HEK293 (cell line): ENCODE results near the gene NFATC2IP.

Experiments used
- BCL11B ChIP-seq: fragments of 450-650 bp; formaldehyde crosslinking; IDR thresholded peaks from 2 replicates; pipeline ENCODE4 v1.5.1; 2016; ENCODE audit warnings: low read depth, missing biosample characterization, missing genetic modification characterization
- FEZF1 ChIP-seq: fragments of 450-650 bp; formaldehyde crosslinking; IDR thresholded peaks from 2 replicates; pipeline ENCODE4 v1.5.1; 2016; ENCODE audit warnings: missing biosample characterization, missing genetic modification characterization
- GLIS2 ChIP-seq: fragments of 450-650 bp; formaldehyde crosslinking; IDR thresholded peaks from 2 replicates; pipeline ENCODE4 v1.5.1; 2016; ENCODE audit warnings: missing biosample characterization, missing genetic modification characterization
- MZF1 ChIP-seq: fragments of 450-650 bp; formaldehyde crosslinking; IDR thresholded peaks from 2 replicates; pipeline ENCODE4 v1.5.1; 2017; ENCODE audit warnings: missing biosample characterization, missing genetic modification characterization, borderline replicate concordance
- OVOL3 ChIP-seq: fragments of 450-650 bp; formaldehyde crosslinking; IDR thresholded peaks from 2 replicates; pipeline ENCODE4 v1.5.1; 2016; ENCODE audit warnings: missing biosample characterization, missing genetic modification characterization
- SCRT2 ChIP-seq: fragments of 450-650 bp; formaldehyde crosslinking; IDR thresholded peaks from 2 replicates; pipeline ENCODE4 v1.5.1; 2016; ENCODE audit warnings: missing biosample characterization, missing genetic modification characterization
- SETDB1 ChIP-seq: IDR thresholded peaks from one replicate; pipeline ENCODE4 v1.6.1; 2017; ENCODE audit warnings: mild to moderate bottlenecking, low read length, moderate library complexity, mixed read lengths; ENCODE audit not compliant: insufficient read length
- ZBTB17 ChIP-seq: fragments of 450-650 bp; formaldehyde crosslinking; IDR thresholded peaks from 2 replicates; pipeline ENCODE4 v1.5.1; 2016; ENCODE audit warnings: missing biosample characterization, missing genetic modification characterization
- ZEB2 ChIP-seq: fragments of 450-650 bp; formaldehyde crosslinking; IDR thresholded peaks from 2 replicates; pipeline ENCODE4 v1.5.1; 2016; ENCODE audit warnings: missing biosample characterization, missing genetic modification characterization
- ZNF112 ChIP-seq: fragments of 450-650 bp; formaldehyde crosslinking; IDR thresholded peaks from 2 replicates; pipeline ENCODE4 v1.5.0; 2017; ENCODE audit warnings: missing biosample characterization, missing genetic modification characterization
- ZNF132 ChIP-seq: fragments of 450-650 bp; formaldehyde crosslinking; IDR thresholded peaks from 2 replicates; pipeline ENCODE4 v1.5.1; 2017; ENCODE audit warnings: missing biosample characterization, missing genetic modification characterization, borderline replicate concordance
- ZNF146 ChIP-seq: fragments of 450-650 bp; formaldehyde crosslinking; IDR thresholded peaks from 2 replicates; pipeline ENCODE4 v1.5.1; 2016; ENCODE audit warnings: missing biosample characterization, missing genetic modification characterization
- ZNF157 ChIP-seq: fragments of 450-650 bp; formaldehyde crosslinking; IDR thresholded peaks from 2 replicates; pipeline ENCODE4 v1.5.1; 2016; ENCODE audit warnings: missing biosample characterization, missing genetic modification characterization
- ZNF2 ChIP-seq: fragments of 450-650 bp; formaldehyde crosslinking; IDR thresholded peaks from 2 replicates; pipeline ENCODE4 v1.5.1; 2016; ENCODE audit warnings: missing biosample characterization, missing genetic modification characterization
- ZNF391 ChIP-seq: fragments of 450-650 bp; formaldehyde crosslinking; IDR thresholded peaks from 2 replicates; pipeline ENCODE4 v1.5.1; 2016; ENCODE audit warnings: low read depth, missing biosample characterization, missing genetic modification characterization, borderline replicate concordance
- ZNF394 ChIP-seq: fragments of 450-650 bp; formaldehyde crosslinking; IDR thresholded peaks from 2 replicates; pipeline ENCODE4 v1.5.1; 2016; ENCODE audit warnings: missing biosample characterization, missing genetic modification characterization, mild to moderate bottlenecking, moderate library complexity, borderline replicate concordance
- ZNF501 ChIP-seq: fragments of 450-650 bp; formaldehyde crosslinking; IDR thresholded peaks from 2 replicates; pipeline ENCODE4 v1.5.1; 2016; ENCODE audit warnings: missing biosample characterization, missing genetic modification characterization
- ZNF529 ChIP-seq: fragments of 450-650 bp; formaldehyde crosslinking; IDR thresholded peaks from 2 replicates; pipeline ENCODE4 v1.5.1; 2017; ENCODE audit warnings: missing genetic modification characterization, missing biosample characterization; ENCODE audit not compliant: insufficient replicate concordance
- ZNF555 ChIP-seq: fragments of 450-650 bp; formaldehyde crosslinking; conservative IDR thresholded peaks from 2 replicates; pipeline ENCODE4 v1.5.1; 2017; ENCODE audit warnings: missing biosample characterization, mild to moderate bottlenecking, missing genetic modification characterization, inconsistent platforms
- ZNF654 ChIP-seq: fragments of 450-650 bp; formaldehyde crosslinking; IDR thresholded peaks from 2 replicates; pipeline ENCODE4 v1.5.1; 2016; ENCODE audit warnings: low read depth, missing biosample characterization, missing genetic modification characterization
- ZNF670 ChIP-seq: fragments of 450-650 bp; formaldehyde crosslinking; IDR thresholded peaks from 2 replicates; pipeline ENCODE4 v1.5.1; 2016; ENCODE audit warnings: missing biosample characterization, missing genetic modification characterization, low read depth
- ZNF76 ChIP-seq: fragments of 450-650 bp; formaldehyde crosslinking; IDR thresholded peaks from 2 replicates; pipeline ENCODE4; 2016; ENCODE audit warnings: low read depth, missing biosample characterization, missing genetic modification characterization, borderline replicate concordance
- ZNF837 ChIP-seq: fragments of 450-650 bp; formaldehyde crosslinking; IDR thresholded peaks from 2 replicates; pipeline ENCODE4 v1.5.1; 2016; ENCODE audit warnings: missing biosample characterization, missing genetic modification characterization
- ZSCAN16 ChIP-seq: fragments of 450-650 bp; formaldehyde crosslinking; IDR thresholded peaks from 2 replicates; pipeline ENCODE4 v1.5.1; 2016; ENCODE audit warnings: missing biosample characterization, missing genetic modification characterization
- TF ChIP-seq, protein P1 (sequence below): fragments of 450-650 bp; formaldehyde crosslinking; IDR thresholded peaks from 2 replicates; pipeline ENCODE4 v1.5.1; 2016; ENCODE audit warnings: missing biosample characterization, missing genetic modification characterization
- TF ChIP-seq, protein P2 (sequence below): fragments of 450-650 bp; formaldehyde crosslinking; IDR thresholded peaks from 2 replicates; pipeline ENCODE4 v1.5.1; 2016; ENCODE audit warnings: missing biosample characterization, missing genetic modification characterization
- TF ChIP-seq, protein P3 (sequence below): fragments of 450-650 bp; formaldehyde crosslinking; IDR thresholded peaks from 2 replicates; pipeline ENCODE4 v1.5.1; 2016; ENCODE audit warnings: missing biosample characterization, missing genetic modification characterization
- TF ChIP-seq, protein P4 (sequence below): fragments of 450-650 bp; IDR thresholded peaks from 2 replicates; pipeline ENCODE4 v1.5.1; 2018; ENCODE audit warnings: missing biosample characterization, mild to moderate bottlenecking, missing genetic modification characterization
- TF ChIP-seq, protein P5 (sequence below): fragments of 450-650 bp; formaldehyde crosslinking; IDR thresholded peaks from 2 replicates; pipeline ENCODE4 v1.5.1; 2016; ENCODE audit warnings: missing biosample characterization, missing genetic modification characterization, borderline replicate concordance

The NFATC2IP gene

DNA sequence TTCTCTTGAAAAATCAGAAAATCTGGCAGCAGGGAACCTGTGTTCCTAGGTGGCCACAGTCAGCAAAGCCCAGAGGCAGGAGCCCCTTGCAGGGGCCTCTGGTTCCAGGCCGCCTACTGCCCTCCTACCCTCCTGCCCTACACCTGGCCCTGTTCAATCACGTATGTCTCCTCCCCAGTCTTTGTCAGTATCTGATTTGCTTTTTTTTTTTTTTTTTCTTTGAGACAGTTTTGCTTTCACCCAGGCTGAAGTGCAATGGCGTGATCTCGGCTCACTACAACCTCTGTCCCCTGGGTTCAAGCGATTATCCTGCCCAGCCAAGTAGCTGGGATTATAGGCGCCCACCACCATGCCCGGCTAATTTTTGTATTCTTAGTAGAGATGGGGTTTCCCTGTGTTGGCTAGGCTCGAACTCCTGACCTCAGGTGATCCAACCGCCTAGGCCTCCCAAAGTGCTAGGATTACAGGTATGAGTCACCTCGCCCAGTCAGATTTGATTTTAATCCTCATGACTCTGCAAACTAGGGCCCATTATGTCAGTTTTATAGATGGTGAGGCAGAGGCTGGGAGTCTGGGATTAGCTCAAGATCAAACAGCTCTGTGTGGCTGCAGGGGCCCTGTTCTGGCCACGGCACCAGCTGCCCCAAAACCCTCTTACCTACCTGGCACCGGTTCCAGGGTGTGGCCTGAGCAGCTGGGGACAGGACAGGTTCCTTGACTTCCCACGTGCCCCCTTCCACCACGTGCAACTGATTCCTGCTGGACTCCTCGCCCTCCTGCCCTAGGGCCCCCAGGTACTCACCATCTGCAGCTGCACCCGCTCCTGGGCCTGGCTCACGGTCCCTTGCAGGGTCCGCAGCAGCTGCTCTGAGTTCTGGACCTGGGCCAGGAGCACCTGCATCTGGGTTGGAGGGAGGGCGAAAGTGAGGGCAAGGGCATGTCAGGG, 40.4 kb upstream of the NFATC2IP start (continued):
- TF ChIP-seq, protein P1, sequence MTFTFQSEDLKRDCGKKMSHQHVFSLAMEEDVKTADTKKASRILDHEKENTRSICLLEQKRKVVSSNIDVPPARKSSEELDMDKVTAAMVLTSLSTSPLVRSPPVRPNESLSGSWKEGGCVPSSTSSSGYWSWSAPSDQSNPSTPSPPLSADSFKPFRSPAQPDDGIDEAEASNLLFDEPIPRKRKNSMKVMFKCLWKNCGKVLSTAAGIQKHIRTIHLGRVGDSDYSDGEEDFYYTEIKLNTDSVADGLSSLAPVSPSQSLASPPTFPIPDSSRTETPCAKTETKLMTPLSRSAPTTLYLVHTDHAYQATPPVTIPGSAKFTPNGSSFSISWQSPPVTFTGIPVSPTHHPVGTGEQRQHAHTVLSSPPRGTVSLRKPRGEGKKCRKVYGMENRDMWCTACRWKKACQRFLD: no peak
- TF ChIP-seq, protein P2, sequence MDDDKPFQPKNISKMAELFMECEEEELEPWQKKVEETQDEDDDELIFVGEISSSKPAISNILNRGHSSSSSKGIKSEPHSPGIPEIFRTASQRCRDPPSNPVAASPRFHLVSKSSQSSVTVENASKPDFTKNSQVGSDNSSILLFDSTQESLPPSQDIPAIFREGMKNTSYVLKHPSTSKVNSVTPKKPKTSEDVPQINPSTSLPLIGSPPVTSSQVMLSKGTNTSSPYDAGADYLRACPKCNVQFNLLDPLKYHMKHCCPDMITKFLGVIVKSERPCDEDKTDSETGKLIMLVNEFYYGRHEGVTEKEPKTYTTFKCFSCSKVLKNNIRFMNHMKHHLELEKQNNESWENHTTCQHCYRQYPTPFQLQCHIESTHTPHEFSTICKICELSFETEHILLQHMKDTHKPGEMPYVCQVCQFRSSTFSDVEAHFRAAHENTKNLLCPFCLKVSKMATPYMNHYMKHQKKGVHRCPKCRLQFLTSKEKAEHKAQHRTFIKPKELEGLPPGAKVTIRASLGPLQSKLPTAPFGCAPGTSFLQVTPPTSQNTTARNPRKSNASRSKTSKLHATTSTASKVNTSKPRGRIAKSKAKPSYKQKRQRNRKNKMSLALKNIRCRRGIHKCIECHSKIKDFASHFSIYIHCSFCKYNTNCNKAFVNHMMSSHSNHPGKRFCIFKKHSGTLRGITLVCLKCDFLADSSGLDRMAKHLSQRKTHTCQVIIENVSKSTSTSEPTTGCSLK (tag by site-specific recombination): no peak
- no peak for TF ChIP-seq ZNF157 (tag by site-specific recombination)
- TF ChIP-seq ZNF837: no peak
- no peak for TF ChIP-seq ZNF112 (tag by site-specific recombination)
- TF ChIP-seq ZNF132 (tag by site-specific recombination): no peak
- no peak; the same call in 1 of the 2 replicates for TF ChIP-seq ZNF654 (tag by site-specific recombination)
- TF ChIP-seq ZNF2 (tag by site-specific recombination): 0 out of 2 replicates have a peak, but pooled peaks have one; percentile 23
- no peak for TF ChIP-seq ZNF146 (tag by site-specific recombination)
- no peak for TF ChIP-seq ZSCAN16 (tag by site-specific recombination)
- no peak for TF ChIP-seq SETDB1
- TF ChIP-seq MZF1 (tag by site-specific recombination): no peak
- TF ChIP-seq ZNF391 (tag by site-specific recombination): no peak
- TF ChIP-seq FEZF1: no peak
- TF ChIP-seq ZNF529: no peak
- peak; percentile 52; the same call in 1 of the 2 replicates for TF ChIP-seq ZBTB17 (tag by site-specific recombination)
- no peak for TF ChIP-seq OVOL3 (tag by site-specific recombination)
- TF ChIP-seq, protein P3, sequence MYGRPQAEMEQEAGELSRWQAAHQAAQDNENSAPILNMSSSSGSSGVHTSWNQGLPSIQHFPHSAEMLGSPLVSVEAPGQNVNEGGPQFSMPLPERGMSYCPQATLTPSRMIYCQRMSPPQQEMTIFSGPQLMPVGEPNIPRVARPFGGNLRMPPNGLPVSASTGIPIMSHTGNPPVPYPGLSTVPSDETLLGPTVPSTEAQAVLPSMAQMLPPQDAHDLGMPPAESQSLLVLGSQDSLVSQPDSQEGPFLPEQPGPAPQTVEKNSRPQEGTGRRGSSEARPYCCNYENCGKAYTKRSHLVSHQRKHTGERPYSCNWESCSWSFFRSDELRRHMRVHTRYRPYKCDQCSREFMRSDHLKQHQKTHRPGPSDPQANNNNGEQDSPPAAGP: 0 out of 2 replicates have a peak, but pooled peaks have one; percentile 33
- peak; percentile 65; the same call in 1 of the 2 replicates for TF ChIP-seq ZNF394 (tag by site-specific recombination)
- TF ChIP-seq, protein P4, sequence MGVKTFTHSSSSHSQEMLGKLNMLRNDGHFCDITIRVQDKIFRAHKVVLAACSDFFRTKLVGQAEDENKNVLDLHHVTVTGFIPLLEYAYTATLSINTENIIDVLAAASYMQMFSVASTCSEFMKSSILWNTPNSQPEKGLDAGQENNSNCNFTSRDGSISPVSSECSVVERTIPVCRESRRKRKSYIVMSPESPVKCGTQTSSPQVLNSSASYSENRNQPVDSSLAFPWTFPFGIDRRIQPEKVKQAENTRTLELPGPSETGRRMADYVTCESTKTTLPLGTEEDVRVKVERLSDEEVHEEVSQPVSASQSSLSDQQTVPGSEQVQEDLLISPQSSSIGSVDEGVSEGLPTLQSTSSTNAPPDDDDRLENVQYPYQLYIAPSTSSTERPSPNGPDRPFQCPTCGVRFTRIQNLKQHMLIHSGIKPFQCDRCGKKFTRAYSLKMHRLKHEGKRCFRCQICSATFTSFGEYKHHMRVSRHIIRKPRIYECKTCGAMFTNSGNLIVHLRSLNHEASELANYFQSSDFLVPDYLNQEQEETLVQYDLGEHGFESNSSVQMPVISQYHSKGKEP (tag by site-specific recombination): no peak
- TF ChIP-seq ZNF670 (tag by site-specific recombination): no peak
- no peak; the same call in 1 of the 2 replicates for TF ChIP-seq ZEB2 (tag by site-specific recombination)
- TF ChIP-seq ZNF555 (tag by site-specific recombination): no peak
- TF ChIP-seq, protein P5, sequence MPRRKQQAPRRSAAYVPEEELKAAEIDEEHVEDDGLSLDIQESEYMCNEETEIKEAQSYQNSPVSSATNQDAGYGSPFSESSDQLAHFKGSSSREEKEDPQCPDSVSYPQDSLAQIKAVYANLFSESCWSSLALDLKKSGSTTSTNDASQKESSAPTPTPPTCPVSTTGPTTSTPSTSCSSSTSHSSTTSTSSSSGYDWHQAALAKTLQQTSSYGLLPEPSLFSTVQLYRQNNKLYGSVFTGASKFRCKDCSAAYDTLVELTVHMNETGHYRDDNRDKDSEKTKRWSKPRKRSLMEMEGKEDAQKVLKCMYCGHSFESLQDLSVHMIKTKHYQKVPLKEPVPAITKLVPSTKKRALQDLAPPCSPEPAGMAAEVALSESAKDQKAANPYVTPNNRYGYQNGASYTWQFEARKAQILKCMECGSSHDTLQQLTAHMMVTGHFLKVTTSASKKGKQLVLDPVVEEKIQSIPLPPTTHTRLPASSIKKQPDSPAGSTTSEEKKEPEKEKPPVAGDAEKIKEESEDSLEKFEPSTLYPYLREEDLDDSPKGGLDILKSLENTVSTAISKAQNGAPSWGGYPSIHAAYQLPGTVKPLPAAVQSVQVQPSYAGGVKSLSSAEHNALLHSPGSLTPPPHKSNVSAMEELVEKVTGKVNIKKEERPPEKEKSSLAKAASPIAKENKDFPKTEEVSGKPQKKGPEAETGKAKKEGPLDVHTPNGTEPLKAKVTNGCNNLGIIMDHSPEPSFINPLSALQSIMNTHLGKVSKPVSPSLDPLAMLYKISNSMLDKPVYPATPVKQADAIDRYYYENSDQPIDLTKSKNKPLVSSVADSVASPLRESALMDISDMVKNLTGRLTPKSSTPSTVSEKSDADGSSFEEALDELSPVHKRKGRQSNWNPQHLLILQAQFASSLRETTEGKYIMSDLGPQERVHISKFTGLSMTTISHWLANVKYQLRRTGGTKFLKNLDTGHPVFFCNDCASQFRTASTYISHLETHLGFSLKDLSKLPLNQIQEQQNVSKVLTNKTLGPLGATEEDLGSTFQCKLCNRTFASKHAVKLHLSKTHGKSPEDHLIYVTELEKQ (tag by site-specific recombination): 0 out of 2 replicates have a peak, but pooled peaks have one; percentile 26
- TF ChIP-seq SCRT2 (tag by site-specific recombination): no peak
- no peak for TF ChIP-seq GLIS2 (tag by site-specific recombination)
- no peak for TF ChIP-seq ZNF501
- no peak for TF ChIP-seq BCL11B (tag by site-specific recombination)
- no peak for TF ChIP-seq ZNF76
